AG09319 (cell line): ENCODE results near the gene ULK4.
"Not testable (repeated sequence)": the region's sequence is repeated elsewhere in the genome, so short reads cannot be mapped to it uniquely, and the experiment has no call there.

Experiments
- DNase-seq: peaks from one replicate; pipeline ENCODE4 v3.0.0-alpha.2; 2010; ENCODE audit warnings: low read depth; ENCODE audit errors: extremely low read depth
- TF ChIP-seq, protein P1 (sequence below): IDR thresholded peaks from 2 replicates; pipeline ENCODE4 v1.5.1; 2011; ENCODE audit warnings: low read depth, mild to moderate bottlenecking, inconsistent platforms, low read length, moderate library complexity

Gene ULK4

DNA sequence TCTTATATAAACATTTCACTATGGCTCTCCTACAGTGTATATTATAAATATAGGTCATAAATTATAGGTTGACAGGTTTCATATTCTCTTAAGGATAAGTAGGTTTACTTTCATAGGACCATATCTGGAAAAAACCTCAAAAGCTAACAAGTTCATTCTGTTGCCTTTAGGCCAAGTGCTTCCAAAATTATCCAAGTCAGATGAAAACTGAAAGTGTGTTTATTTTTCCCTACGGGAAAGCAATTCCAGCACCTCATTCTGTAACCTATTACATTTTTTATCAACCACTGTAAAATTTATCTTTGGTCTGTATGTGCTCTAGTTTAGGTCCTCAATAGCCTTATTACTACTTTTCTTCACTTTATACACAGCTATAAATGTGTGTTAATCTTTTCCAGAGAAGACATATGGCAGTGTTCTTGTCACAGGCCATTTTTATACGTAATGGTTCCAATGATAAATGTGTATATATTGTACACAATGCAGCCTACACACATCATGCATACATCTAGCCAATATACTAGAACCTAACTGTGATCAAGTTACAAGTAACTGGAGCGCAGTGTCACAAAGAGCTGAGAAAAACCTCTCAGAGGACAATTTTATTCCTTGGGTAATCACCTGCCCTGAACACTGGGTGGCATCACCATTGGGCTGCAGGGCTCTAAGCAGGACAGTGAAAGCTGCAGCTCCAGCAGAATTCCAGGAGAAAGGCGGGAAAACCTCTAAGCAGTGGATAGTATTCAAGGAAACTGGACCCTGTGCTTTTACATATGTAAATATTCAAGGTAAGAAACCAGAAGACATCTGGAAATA lies 511.3 kb downstream of the ULK4 start:
- DNase-seq: no peak
- TF ChIP-seq, protein P1, sequence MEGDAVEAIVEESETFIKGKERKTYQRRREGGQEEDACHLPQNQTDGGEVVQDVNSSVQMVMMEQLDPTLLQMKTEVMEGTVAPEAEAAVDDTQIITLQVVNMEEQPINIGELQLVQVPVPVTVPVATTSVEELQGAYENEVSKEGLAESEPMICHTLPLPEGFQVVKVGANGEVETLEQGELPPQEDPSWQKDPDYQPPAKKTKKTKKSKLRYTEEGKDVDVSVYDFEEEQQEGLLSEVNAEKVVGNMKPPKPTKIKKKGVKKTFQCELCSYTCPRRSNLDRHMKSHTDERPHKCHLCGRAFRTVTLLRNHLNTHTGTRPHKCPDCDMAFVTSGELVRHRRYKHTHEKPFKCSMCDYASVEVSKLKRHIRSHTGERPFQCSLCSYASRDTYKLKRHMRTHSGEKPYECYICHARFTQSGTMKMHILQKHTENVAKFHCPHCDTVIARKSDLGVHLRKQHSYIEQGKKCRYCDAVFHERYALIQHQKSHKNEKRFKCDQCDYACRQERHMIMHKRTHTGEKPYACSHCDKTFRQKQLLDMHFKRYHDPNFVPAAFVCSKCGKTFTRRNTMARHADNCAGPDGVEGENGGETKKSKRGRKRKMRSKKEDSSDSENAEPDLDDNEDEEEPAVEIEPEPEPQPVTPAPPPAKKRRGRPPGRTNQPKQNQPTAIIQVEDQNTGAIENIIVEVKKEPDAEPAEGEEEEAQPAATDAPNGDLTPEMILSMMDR: no peak; the same call in 1 of the 2 replicates

DNA sequence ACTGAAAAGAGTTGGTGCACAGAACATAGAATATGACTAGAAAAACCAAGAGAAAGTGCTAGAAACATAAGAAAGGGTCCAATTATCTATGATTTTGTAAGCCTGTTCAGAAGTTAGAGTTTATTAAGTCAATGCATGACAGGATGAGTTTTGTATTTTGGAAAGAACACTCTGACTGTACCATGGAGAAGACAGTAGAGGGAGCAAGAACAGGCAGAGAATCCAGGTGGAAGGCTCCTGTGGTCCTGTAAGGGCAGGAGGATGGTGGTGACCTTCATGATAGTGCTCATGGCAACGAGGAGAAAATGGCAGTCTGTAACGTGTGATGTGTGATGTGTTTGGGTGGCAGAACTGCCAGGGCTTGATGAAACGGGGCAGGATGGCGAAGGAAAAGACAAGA lies 513.5 kb downstream of the ULK4 start:
- TF ChIP-seq, protein P1: no peak
- DNase-seq: no peak

DNA sequence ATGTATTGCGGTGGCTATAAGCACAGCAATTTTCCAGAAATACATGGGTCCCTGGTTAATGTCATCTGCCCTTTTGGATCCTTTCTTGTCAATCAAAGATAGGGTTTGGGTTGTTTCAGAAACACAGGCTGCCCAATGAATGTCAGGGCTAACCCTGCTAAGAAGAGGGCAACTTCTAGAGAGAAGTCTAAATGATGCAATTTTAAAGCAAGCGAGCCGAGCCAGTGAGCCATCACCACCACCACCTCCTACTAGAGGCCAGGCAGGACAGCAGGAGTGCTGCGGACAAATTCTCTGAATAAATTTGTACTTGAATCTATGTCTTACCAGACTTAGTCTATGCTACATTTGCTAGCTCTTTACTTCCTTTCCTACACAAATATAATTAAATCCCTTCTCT lies 514.2 kb downstream of the ULK4 start:
- TF ChIP-seq, protein P1: no peak
- no peak for DNase-seq

DNA sequence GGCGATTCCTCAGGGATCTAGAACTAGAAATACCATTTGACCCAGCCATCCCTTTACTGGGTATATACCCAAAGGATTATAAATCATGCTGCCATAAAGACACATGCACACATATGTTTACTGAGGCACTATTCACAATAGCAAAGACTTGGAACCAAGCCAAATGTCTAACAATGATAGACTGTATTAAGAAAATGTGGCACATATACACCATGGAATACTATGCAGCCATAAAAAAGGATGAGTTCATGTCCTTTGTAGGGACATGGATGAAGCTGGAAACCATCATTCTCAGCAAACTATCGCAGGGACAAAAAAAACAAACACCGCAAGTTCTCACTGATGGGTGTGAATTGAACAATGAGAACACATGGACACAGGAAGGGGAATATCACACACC lies 515.6 kb downstream of the ULK4 start:
- DNase-seq: not testable (repeated sequence)

DNA sequence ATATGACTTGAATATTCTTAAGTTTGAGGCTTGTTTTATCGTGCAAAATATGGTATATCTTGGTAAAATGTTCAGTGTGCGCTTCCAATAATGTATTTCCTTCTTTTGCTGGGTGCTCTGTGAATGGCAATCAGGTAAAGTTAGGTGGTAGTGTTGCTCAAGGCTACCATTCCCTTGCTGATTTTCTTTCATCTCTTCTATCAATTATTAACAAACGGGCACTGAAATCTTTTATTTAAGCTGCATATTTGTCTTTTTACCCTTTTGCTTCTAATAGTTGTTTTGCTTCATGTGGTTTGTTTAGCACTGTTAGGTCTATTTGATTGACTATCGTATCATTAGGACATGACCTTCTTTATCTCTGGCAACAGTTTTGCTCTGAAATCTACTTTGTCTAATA lies 520.3 kb downstream of the ULK4 start:
- no peak for DNase-seq
- TF ChIP-seq, protein P1: no peak

DNA sequence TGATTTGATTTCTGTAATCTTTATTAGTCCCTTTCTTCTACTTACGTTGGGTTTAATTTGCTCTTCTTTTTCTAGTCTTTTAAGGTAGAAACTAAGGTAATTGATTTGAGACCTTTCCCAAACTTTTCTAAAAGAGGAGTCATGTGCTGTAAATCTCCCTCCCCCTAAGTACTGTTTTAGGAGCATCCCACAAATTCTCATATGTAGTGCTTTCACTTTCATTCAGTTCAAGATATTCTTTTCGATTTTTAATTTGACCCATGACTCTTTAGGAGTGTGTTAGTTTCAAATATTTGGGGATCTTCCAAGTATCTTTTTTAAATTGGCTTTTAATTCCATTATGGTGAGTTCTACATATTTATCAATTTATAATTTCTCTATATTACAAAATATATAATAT lies 520.8 kb downstream of the ULK4 start:
- DNase-seq: no peak
- TF ChIP-seq, protein P1: no peak

DNA sequence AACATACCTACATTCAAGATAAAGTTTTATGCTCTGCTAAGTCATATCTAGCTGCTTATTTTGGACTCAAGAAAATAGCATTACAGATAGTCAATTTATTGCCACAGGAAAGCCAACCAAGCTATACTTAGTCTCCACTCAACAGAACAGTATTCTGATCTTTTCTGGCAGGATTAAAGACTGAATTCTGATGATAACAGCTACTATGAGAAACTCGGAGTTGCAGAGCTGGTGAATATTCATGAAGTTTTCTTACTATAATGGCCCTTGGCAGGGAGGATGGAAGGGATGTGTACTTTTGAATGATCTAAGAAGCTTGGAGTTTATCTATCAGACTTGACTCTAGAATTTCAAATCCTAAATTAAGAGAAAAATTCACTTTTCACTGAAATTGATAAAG lies 524.9 kb downstream of the ULK4 start:
- no peak for DNase-seq
- TF ChIP-seq, protein P1: no peak

DNA sequence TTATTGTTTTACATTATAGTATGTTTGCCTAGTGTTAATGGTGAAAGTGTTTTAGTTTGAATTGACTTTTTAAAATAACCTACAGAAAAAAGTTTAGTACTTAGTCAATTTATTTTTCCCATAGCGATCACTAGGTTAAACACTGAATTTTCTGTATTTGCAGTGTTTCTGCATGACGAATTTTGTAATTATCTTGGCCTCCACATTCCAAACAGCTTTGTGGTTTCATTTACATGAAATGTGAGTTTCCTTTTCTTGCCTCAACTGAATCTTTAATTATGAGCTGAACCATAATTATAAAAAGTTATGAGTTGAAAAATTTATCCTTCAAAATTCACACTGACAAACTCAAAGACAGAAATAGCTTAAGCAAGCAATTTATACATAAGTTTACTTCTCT lies 527.1 kb downstream of the ULK4 start:
- no peak for DNase-seq
- TF ChIP-seq, protein P1: no peak
